ELR (cell line): Measurements from ENCODE around the gene CAP2.
"Not testable (repeated sequence)": the region's sequence is repeated elsewhere in the genome, so short reads cannot be mapped to it uniquely, and the experiment has no call there.

ENCODE experiments used
- DNase-seq: peaks from one replicate; pipeline ENCODE4 v3.0.0-alpha.2; 2015; ENCODE audit warnings: low read depth

CAP2 gene

DNA sequence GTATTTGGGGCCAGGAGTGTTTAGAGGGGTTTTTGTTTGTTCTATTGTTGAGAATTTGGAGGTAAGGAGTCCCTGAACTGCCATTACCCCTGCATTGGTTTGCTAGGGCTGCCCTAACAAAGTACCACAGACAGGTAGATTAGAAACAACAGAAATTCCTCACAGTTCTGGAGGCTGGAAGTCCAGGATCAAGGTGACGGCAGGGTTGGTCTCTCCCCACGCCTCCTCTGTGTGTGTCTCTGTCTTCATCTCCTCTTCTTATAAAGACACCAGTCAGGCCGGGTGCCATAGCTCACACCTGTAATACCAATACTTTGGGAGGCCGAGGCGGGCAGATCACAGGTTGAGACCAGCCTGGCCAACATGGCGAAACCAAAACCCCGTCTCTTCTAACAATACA, 109.7 kb downstream of the CAP2 start:
- no peak for DNase-seq

DNA sequence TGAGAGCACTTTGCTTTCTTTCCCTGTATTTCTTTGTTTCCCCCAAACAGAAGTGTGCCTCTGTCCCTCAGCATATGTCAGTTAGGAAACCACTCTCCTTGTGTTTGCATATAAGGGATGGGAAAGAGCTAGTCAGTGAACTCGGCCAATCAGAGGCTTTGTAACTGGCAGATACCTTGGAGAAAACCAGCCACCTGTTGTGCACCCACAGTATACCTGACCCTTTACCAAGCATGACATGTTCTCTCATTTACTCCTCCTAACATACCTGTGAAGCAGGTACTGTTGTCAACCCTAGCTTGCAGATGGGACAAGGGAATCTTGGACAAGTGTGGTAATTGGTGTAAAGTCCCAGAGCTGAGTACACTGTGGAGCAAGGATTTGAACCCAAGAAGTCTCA, 110.6 kb downstream of the CAP2 start:
- DNase-seq = no peak

- DNase-seq = peak; percentile 58
Observed at GRCh38 chr6:17505062-17505476, 111.7 kb downstream of the CAP2 start.

DNA sequence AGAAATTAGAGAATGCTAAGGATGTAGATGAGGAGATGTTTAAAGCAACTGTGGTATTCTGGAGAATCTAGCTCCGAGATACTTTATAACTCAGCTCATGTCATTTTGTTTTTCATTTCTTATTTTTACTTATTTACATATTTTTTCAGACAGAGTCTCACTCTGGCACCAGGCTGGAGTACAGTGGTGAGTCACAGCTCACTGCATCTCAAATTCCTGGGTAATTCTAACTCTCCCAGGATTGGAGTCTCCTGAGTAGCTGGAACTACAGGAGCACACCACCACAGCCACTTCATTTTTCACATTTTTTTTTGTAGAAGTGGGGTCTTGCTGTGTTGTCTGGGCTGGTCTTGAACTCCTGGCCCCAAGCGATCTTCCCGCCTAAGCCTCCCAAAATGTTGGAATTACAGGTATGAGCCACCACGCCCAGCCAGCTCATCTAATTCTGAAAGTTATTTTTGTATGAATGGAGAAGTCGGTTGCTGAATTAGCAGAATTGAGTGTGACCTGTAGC, 112.4 kb downstream of the CAP2 start:
- peak; percentile 66 for DNase-seq

GRCh38 chr6:17506531-17506930, 113.1 kb downstream of the CAP2 start:
- DNase-seq = no peak

- DNase-seq = no peak
Observed at GRCh38 chr6:17506962-17507361, 113.6 kb downstream of the CAP2 start.

GRCh38 chr6:17511084-17511483, 117.7 kb downstream of the CAP2 start:
- DNase-seq = no peak

- no peak for DNase-seq
Observed at GRCh38 chr6:17511580-17511979, 118.2 kb downstream of the CAP2 start.

DNA sequence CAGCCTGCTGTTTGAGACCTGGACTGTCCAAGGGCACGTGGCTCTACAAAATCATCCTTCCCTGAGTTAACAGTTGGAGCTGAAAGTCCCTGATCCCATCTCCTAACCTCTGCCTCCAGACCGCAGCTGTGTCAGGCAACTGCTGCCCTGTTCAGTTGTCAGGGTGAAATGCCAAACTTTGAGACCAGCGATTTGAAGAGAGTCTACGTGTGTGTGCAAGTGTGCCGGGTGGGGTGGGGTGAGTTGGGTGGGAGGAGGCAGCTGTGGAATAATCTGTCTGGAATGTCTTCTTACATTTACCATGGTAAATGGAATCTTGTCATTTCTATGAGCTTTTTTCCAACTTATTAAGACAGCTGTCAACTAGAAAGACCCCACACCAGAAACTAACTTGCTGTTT, 125.7 kb downstream of the CAP2 start:
- no peak for DNase-seq

GRCh38 chr6:17525637-17526036, 132.2 kb downstream of the CAP2 start:
- no peak for DNase-seq

DNA sequence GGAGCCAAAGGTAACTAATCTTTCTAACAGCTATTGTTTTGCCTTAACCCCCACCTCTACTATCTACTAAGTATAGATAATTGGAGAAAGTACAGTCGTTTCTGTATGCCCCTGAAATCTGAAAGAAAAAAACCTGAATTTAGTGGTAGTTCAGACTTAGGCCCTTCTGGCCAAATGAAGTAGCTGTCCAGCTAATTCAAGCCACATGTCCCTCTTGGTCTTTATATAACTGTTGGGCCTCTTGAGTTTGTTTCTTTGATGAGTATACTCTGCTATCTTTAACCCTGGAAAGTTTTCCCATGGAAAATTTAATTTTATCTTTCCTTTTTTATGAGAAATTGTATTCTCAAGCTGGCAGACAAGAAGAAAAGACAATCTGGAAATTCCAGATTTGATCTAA, 133.7 kb downstream of the CAP2 start:
- DNase-seq = no peak

DNA sequence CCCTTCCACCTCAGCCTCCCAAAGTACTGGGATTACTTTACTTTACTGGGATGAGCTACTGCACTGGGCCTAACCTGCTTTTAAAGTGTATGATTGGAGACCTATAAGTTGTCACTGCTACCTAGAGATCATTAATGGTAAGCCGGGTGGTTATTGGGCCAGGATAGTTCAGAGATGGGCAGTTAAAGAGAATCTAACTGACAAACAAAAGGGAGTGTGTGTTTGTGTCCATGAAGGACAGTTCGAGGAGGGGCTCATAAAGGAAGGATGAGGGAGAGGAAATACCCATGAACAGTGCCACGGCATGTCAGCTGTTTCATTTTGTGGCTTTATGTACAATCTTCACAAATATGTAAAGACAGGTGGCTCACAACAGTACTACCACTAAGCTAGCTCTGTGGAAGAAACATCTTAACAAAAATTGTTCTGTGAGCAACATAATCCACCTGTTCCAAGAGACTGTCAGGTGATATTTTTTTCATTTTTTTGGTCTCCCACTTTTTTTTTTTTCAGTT, 137.0 kb downstream of the CAP2 start:
- DNase-seq = no peak

DNA sequence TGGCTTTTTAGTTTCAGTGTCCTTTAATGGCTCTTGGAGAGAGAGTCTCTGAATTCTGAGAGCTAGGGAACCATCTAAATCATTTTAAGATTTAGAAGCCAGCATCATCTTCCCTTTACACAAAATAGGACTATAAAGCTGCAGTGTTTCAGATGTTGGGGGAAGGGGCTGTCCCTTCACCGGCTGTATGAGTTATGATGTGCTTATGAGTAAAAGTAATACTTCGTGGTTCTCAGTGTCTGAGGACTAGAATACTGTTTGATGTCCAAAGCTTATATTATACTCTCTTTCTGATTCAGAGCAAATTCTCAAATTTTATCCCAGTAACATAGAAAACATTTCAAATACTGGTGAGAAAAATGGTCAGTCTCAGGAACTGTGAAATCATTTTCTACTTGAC, 143.2 kb downstream of the CAP2 start:
- DNase-seq = no peak

- DNase-seq = no peak
Observed at GRCh38 chr6:17542243-17542642, 148.8 kb downstream of the CAP2 start.

- DNase-seq = not testable (repeated sequence)
Observed at GRCh38 chr6:17545681-17546080, 152.3 kb downstream of the CAP2 start.

- no peak for DNase-seq
Observed at GRCh38 chr6:17551383-17551958, 158.1 kb downstream of the CAP2 start.

DNA sequence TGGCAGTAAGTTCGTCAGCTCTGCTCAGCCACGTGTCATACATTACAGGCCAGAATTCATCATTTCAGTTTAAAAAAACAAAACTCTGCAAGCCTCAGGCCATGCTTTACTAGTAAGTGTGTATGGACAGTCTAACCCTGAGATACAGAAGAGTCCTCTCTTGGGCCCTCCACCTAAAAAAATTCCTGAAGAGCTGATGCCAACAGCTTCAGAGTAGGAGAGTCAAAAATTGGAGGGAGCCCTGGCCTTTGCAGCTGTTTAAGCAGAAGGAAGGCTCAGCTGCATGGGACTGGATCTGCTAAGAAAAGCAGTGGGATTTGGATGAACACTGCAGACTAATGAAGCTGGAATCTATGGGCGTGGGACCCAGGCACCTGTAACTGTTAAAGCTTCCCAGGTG, 159.5 kb downstream of the CAP2 start:
- no peak for DNase-seq

DNA sequence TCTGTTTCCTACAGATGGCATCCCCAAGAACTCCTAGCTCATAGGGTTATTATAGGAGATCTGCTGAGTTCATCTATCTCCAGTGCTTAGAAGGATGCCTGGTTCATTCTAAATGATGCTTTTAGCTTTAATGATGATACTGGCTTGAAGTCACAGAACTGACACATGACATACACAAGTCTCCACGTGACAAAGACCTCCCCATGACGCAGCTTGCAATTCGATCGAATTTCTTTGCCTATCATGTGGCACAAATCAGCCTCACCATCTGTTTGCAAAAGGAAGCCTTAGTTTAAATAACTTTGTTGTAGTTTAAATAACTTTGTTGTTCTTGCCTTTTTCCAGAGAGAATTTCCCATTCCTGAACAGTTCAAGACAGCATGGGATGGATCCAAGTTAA, 162.6 kb downstream of the CAP2 start:
- no peak for DNase-seq

- DNase-seq = no peak
Observed at GRCh38 chr6:17562636-17563035, 169.2 kb downstream of the CAP2 start.

- DNase-seq = no peak
Observed at GRCh38 chr6:17565399-17565798, 172.0 kb downstream of the CAP2 start.

- DNase-seq = peak; percentile 73
Observed at GRCh38 chr6:17574866-17575560, 181.6 kb downstream of the CAP2 start.

DNA sequence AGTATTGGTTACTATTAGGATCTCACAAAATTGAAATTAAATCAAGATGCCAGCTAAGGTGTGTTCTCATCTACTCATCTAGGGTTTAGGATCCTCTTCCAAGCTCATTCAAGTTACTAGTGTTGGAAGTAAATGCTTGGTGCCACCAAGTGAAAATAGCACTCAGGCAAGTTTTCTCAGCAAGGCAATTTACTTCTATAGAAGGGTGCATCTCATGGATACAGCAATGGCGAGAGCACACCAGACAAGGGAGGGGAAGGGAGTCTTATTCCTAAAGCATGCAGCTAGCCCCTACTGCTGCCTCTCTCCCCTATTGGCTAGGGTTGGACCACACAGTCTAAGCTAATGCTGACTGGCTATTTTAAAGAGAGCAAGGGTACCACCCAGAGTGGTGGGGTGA, 183.7 kb downstream of the CAP2 start:
- DNase-seq = no peak

GRCh38 chr6:17580518-17581048, 187.2 kb downstream of the CAP2 start:
- peak; percentile 54 for DNase-seq
